Astrocyte of the cerebellum (primary cell): ENCODE measurements around the gene C1orf21.

ENCODE experiments used
- DNase-seq: peaks from one replicate; pipeline ENCODE4 v3.0.0-alpha.2; 2011; ENCODE audit warnings: low read depth
- H3K4me3 ChIP-seq: 2 replicates; pipeline ENCODE4 v1.5.1; 2011; ENCODE audit warnings: mild to moderate bottlenecking, low read depth, low read length, moderate library complexity
- in situ Hi-C: cut with HindIII; loops from 2 replicates; pipeline ENCODE4 v1.10.0; 2017; ENCODE audit warnings: low sequenced_read_pairs
- TF ChIP-seq, protein P1 (sequence below): IDR thresholded peaks from 2 replicates; pipeline ENCODE4 v1.5.1; 2012; ENCODE audit warnings: low read length, low read depth, moderate library complexity, mild to moderate bottlenecking; ENCODE audit errors: missing control alignments

C1orf21 gene

DNA sequence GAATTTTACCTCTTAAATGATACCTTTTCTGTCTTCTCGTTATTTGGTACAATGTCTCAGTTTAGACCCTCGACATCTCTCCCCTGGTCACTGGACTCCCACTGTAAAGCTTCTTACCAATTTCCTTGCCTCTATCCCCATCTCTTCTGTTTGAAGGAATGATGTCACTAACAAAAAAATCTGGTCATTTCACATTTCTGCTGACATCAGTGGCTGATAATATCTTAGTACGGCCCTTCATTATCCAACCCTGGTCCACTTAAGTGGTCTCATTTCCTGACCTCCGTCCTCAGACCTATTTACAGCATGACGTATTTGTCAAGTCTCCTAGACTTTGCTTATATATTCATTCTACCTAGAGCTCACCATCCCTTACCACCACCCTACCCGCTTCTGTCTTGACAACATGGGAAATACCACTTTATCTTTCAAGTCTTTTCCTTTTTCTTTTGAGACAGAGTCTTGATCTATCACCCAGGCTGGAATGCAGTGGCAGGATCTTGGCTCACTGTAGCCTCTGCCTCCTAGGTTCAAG, 60.9 kb downstream of the C1orf21 start:
- TF ChIP-seq, protein P1, sequence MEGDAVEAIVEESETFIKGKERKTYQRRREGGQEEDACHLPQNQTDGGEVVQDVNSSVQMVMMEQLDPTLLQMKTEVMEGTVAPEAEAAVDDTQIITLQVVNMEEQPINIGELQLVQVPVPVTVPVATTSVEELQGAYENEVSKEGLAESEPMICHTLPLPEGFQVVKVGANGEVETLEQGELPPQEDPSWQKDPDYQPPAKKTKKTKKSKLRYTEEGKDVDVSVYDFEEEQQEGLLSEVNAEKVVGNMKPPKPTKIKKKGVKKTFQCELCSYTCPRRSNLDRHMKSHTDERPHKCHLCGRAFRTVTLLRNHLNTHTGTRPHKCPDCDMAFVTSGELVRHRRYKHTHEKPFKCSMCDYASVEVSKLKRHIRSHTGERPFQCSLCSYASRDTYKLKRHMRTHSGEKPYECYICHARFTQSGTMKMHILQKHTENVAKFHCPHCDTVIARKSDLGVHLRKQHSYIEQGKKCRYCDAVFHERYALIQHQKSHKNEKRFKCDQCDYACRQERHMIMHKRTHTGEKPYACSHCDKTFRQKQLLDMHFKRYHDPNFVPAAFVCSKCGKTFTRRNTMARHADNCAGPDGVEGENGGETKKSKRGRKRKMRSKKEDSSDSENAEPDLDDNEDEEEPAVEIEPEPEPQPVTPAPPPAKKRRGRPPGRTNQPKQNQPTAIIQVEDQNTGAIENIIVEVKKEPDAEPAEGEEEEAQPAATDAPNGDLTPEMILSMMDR, result no peak
- no peak overlapping the region for H3K4me3 ChIP-seq
- no peak for DNase-seq
- in situ Hi-C loops, result no loop called here

DNA sequence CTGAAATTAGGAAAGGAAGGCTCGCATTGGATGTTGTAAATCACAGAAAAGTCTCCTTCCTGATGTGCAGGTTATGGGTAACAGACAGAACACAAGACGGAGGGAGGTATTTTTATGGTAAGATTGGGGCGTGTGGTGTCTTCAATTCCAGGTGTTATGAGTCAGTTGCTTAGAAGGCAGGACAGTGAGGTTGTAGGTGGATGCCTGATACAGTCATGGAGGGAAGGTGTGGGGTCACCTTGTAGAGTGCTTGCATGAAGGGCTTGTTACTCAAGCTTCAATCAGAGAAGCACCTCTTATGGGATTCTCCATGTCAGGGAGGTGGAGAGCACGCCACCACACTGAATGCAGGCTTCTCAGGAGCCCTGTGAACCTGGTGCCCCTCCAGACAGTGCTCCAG, 63.1 kb downstream of the C1orf21 start:
- no peak for DNase-seq
- in situ Hi-C loops, result no loop called here
- H3K4me3 ChIP-seq, result no peak overlapping the region
- TF ChIP-seq, protein P1, result no peak

DNA sequence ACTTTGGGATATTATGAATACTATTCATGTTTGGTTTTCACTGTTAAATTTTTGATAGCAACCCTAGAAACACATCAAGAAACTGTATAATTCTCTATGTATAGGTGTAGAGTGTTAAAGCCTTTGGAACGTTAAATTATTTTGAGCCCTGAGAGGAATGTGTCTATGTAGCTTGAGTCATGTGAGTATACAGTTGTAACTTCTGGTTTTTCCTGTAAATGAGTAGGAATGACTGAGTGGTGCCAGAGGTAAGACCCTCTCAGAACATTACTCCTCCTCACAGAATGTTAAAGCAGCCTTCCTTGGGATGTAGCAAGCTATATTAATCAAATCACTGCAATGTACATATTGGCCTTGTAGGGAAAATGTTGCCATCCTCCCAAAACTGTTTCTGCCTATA, 69.0 kb downstream of the C1orf21 start:
- TF ChIP-seq, protein P1, result no peak
- no peak for DNase-seq
- no peak overlapping the region for H3K4me3 ChIP-seq
- in situ Hi-C loops, result no loop called here

DNA sequence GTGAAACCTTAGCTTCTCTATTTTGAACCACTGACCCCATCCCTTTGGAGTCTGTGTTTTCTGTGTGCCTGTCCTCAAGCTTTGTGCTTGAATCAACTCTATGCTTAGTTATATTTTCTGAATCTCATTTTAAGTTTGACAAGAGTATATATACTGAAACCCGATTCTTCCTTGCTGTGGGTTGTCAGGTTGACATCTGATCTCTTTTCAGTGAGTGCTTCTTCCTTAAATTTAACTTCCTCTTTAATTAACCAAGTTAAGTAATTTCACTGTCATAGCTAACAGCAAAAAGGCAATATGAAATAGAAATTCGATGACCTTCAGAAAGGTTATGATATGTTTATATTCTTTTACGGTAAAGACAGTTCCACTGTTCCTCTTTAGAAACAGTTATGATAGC, 69.4 kb downstream of the C1orf21 start:
- in situ Hi-C loops, result no loop called here
- H3K4me3 ChIP-seq, result no peak overlapping the region
- no peak for DNase-seq
- TF ChIP-seq, protein P1, result no peak

- in situ Hi-C loops, result no loop called here
- no peak overlapping the region for H3K4me3 ChIP-seq
- TF ChIP-seq, protein P1, result no peak
- no peak for DNase-seq
Measured at GRCh38 chr1:184457500-184457899, 70.7 kb downstream of the C1orf21 start.

DNA sequence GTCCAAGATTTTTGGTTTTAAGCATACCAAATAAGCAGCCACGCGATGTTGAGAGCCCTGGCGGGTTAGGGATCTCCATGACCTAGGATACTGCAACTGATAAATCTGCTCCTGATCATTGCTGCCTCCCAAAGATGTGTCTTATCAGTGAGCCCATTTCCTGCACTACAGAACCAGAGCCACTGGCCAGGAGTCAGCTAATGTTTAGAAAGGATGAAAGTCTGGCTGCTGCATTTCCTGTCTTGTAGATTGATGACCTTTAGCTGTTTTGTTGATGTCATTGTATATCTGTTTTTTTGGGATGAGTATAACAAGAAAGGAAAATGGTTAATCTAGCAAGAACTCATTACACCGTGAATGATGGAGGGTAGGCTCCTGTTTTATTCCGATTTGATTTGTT, 74.5 kb downstream of the C1orf21 start:
- H3K4me3 ChIP-seq, result no peak overlapping the region
- DNase-seq, result no peak
- TF ChIP-seq, protein P1, result no peak
- in situ Hi-C loops, result no loop called here

DNA sequence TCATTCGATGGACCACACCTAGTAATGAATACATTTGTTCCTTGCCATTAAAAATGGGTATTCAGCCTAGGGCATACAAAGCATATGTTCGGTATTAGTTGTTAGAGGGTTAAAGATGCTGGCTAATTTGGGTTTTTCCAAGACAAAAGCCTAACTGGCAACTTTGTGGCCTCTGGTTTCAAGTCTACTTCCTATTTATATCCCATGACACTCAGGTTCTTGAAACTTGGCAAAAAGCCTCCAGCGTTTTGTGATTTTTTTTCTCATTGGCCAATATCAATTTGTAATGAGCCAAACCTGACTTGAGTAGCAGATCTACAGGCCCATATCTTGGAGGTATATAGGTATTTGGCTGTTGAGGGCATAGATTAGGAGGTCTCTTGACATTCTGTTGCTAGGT, 75.3 kb downstream of the C1orf21 start:
- in situ Hi-C loops, result no loop called here
- TF ChIP-seq, protein P1, result no peak
- no peak overlapping the region for H3K4me3 ChIP-seq
- no peak for DNase-seq
